ENCODE results near the gene EFCAB7.

EFCAB7 gene

DNA sequence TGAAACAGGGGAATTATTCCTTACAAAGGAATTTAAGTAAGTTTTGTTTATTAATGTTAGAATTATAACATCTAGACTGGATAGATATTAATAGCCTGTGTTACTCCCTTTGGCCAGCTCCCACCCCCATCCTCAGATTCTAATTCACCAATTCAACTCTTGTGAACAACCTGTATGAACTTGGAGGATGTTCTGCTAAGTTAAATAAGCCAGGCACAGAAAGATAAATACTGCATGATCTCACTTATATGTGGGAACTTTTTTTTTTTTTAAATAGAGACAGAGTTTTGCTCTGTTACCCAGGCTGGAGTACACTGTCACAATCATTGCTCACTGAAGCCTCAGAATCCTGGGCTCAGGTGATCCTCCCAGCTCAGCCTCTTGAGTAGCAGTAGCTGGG is 32.2 kb downstream of the EFCAB7 start:
- Histone ChIP-seq H3K36me3 (replicated peaks) (no peaks in the 10 kb centered on the region), H3K4me3 (ENCODE audit: low read depth, low read length) (no peak overlapping the region), H3K27ac (no peak overlapping the region), H3K27me3 (replicated peaks) (no peaks in the 10 kb centered on the region)
- TF ChIP-seq CTCF (IDR thresholded peaks at IDR 0.05; ENCODE audit: low read depth, low read length, missing control alignments), result no peak
- in situ Hi-C loops (cut with HindIII; ENCODE audit: low pct_ligation_motif_present, low sequenced_read_pairs), result no loop called here
- DNase-seq, result no peak

GRCh38 chr1:63557365-63557987 is 34.2 kb downstream of the EFCAB7 start:
- H3K4me3 ChIP-seq (ENCODE audit: low read depth, low read length), result no peak overlapping the region
- DNase-seq, result peak; percentile 55
- in situ Hi-C loops (cut with HindIII; ENCODE audit: low pct_ligation_motif_present, low sequenced_read_pairs), result no loop called here
- peak; percentile 80 for TF ChIP-seq CTCF (IDR thresholded peaks at IDR 0.05; ENCODE audit: low read depth, low read length, missing control alignments)
- no peaks in the 10 kb centered on the region for H3K36me3 ChIP-seq (replicated peaks)
- H3K27me3 ChIP-seq (replicated peaks), result no peaks in the 10 kb centered on the region
- H3K27ac ChIP-seq, result no peak overlapping the region

- Histone ChIP-seq H3K36me3 (replicated peaks) (no peaks in the 10 kb centered on the region), H3K27me3 (replicated peaks) (no peaks in the 10 kb centered on the region), H3K4me3 (ENCODE audit: low read depth, low read length) (no peak overlapping the region), H3K27ac (no peak overlapping the region)
- in situ Hi-C loops (cut with HindIII; ENCODE audit: low pct_ligation_motif_present, low sequenced_read_pairs), result no loop called here
- TF ChIP-seq CTCF (IDR thresholded peaks at IDR 0.05; ENCODE audit: low read depth, low read length, missing control alignments), result no peak
- no peak for DNase-seq
These were observed 36.0 kb downstream of the EFCAB7 start for GRCh38 chr1:63559357-63559756.

DNA sequence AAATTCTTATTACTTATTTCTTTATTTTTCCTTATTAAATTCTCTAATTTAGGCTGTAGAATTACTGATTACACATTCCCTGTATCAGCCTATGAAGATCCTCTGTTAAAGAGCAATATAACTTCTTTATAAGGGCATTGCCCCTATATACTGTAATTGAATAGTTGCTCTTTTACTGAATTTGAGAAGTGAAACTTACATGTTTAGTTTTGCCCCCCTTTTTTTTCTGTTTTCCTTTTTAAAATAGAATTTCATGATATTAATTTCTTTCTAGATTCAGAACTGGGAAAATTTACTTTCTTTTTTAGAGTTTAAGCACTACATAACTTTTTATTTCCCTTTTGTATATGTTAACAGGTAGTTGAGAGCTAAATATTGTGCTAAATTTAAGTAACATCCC is 40.4 kb downstream of the EFCAB7 start:
- DNase-seq, result no peak
- in situ Hi-C loops (cut with HindIII; ENCODE audit: low pct_ligation_motif_present, low sequenced_read_pairs), result no loop called here
- H3K27ac ChIP-seq, result no peak overlapping the region
- TF ChIP-seq CTCF (IDR thresholded peaks at IDR 0.05; ENCODE audit: low read depth, low read length, missing control alignments), result no peak
- H3K27me3 ChIP-seq (replicated peaks), result no peaks in the 10 kb centered on the region
- H3K4me3 ChIP-seq (ENCODE audit: low read depth, low read length), result no peak overlapping the region
- no peaks in the 10 kb centered on the region for H3K36me3 ChIP-seq (replicated peaks)

GRCh38 chr1:63569068-63569467 is 45.7 kb downstream of the EFCAB7 start:
- in situ Hi-C loops (cut with HindIII; ENCODE audit: low pct_ligation_motif_present, low sequenced_read_pairs), result no loop called here
- DNase-seq, result no peak
- no peaks in the 10 kb centered on the region for H3K36me3 ChIP-seq (replicated peaks)
- no peaks in the 10 kb centered on the region for H3K27me3 ChIP-seq (replicated peaks)
- no peak overlapping the region for H3K4me3 ChIP-seq (ENCODE audit: low read depth, low read length)
- H3K27ac ChIP-seq, result no peak overlapping the region
- no peak for TF ChIP-seq CTCF (IDR thresholded peaks at IDR 0.05; ENCODE audit: low read depth, low read length, missing control alignments)

All from brain microvascular endothelial cell (primary cell).